Esophagus squamous epithelium (tissue), 4 donors: ENCODE results near the gene DNAL1.

Experiments
- CTCF ChIP-seq, 6 experiments: fragments of 450-650 bp in 4 of 6; fragments of 200-600 bp in 2 of 6; sonication (generic) in 2 of 6; IDR thresholded peaks; one replicate each; pipeline ENCODE4 v1.5.1; 2016 to 2019; ENCODE audit warnings: antibody characterized with exemption in 6 of 6, mild to moderate bottlenecking in 4 of 6, moderate library complexity in 4 of 6
- POLR2A ChIP-seq, 4 donors: fragments of 450-650 bp; IDR thresholded peaks; one replicate each; pipeline ENCODE4 v1.6.1; 2017; ENCODE audit warnings: antibody characterized with exemption in 4 of 4, mild to moderate bottlenecking in 4 of 4, moderate library complexity in 3 of 4

- TF ChIP-seq POLR2A (IDR thresholded peaks at IDR 0.05): no peak
- TF ChIP-seq CTCF (IDR thresholded peaks at IDR 0.05): no peak
Observed at GRCh38 chr14:73727166-73727565, 82.4 kb downstream of the DNAL1 start.
